Fibroblast of lung (primary cell): Measurements from ENCODE around the gene SIRPG.

Experiments used
- CTCF ChIP-seq, 2 donors: IDR thresholded peaks in 1 of 2; conservative IDR thresholded peaks in 1 of 2; 1 replicate in 1 of 2; 2 replicates in 1 of 2; pipeline ENCODE4 v1.5.1; 2011 to 2012; ENCODE audit warnings: low read length in 2 of 2, control low read depth in 1 of 2, inconsistent platforms in 1 of 2, low read depth in 1 of 2, mild to moderate bottlenecking in 1 of 2
- EZH2 ChIP-seq: IDR thresholded peaks from 2 replicates; pipeline ENCODE4 v1.5.1; 2012; ENCODE audit warnings: low read length, control low read depth, mild to moderate bottlenecking; ENCODE audit errors: missing control alignments

DNA sequence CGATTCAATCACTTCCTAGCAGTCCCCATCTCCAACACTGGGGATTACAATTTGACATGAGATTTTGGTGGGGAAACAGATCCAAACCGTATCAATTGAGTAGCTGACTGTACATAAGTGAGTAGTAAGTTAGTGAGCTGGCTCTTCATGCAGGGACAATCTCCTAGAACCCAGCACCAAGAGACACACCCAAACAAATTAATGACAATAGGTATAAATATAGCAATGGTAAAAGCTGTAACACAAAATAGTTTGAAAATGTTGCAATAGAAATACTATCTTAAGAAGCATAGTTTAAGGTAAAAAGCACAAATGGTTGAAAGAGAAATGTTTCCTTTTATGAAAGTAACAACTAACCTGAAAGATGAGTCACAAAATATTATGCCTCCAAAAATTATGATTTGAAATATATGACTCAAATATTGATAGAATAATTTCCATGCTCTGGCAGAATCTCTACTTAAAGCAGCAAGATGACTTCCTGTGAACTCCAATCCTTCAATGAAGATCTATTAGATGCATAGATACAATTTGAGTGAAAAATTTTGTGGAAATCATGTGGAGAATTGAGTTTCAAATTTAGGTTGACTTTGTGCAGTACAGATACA, 32.4 kb downstream of the SIRPG start:
- TF ChIP-seq CTCF (conservative IDR thresholded peaks at IDR 0.05 in 1 of 2, IDR thresholded peaks at IDR 0.05 in 1 of 2; ENCODE audit: low read depth in 1 of 2, low read length in 2 of 2) = no peak
- no peak for TF ChIP-seq EZH2
